Rectal smooth muscle tissue (tissue), 1 donor: Measurements from ENCODE around the gene CEBPZOS.

Experiments
- H3K27ac ChIP-seq: one replicate; pipeline ENCODE4 v1.7.0; 2013; ENCODE audit warnings: low read depth, low read length, inconsistent platforms
- H3K27me3 ChIP-seq: one replicate; pipeline ENCODE4 v1.7.0; 2013; ENCODE audit warnings: low read length; ENCODE audit not compliant: control insufficient read depth, insufficient read depth
- H3K36me3 ChIP-seq: one replicate; pipeline ENCODE4 v1.7.0; 2013; ENCODE audit warnings: low read length; ENCODE audit not compliant: control insufficient read depth, insufficient read depth
- H3K4me1 ChIP-seq: one replicate; pipeline ENCODE4 v1.7.0; 2013; ENCODE audit warnings: low read length; ENCODE audit not compliant: control insufficient read depth, insufficient read depth
- H3K4me3 ChIP-seq: one replicate; pipeline ENCODE4 v1.7.0; 2013; ENCODE audit warnings: low read length
- H3K9ac ChIP-seq: one replicate; pipeline ENCODE4 v1.7.0; 2013; ENCODE audit warnings: low read length

The CEBPZOS gene

DNA sequence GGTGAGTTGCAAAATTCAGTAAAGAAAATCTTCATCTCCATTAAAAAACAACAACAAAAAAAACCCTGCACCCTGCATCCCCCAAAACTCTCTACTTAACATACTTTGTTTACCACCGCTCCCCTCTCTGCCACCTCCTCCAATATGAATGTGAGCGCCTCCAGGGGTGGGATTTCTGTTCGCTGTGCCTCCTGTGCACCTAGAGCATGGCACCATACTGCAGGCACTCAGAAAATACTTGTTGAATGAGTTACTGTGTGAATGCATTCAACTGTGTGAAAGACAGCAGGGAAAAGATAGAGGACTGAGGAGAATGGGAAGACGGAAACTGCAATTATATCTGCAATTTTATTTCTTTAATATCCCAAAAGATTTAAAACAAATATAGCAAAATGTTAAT is 30.6 kb downstream of the CEBPZOS start:
- H3K4me1 ChIP-seq = peaks cover 9% of the 10 kb centered on the region

DNA sequence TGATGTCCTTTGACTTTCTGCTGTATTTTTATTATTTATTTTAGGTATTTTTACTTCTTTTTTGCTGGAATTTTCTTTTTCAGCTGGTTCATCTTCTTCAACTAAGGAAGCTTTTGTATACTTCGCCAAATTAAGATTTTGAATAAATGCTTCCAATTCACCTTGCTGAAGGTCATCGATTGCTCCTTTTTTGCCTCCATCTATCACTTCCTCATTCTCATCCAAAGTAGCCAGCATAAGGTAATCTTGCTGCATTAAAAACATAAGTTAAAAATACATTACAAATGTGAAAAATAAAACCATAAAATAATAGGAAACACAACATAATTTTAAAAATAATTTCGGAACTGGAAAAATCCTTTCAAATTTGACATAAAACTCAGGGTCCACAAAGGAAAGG is 32.5 kb downstream of the CEBPZOS start:
- H3K4me3 ChIP-seq = no peak overlapping the region
- no peak overlapping the region for H3K9ac ChIP-seq
- no peaks in the 10 kb centered on the region for H3K27me3 ChIP-seq
- peaks cover 15% of the 10 kb centered on the region for H3K4me1 ChIP-seq
- peaks cover 11% of the 10 kb centered on the region for H3K36me3 ChIP-seq
- no peak overlapping the region for H3K27ac ChIP-seq

More for the DNA sequence above, 30.6 kb downstream of the CEBPZOS start:
- Histone ChIP-seq H3K4me3 (no peak overlapping the region), H3K36me3 (peaks cover 20% of the 10 kb centered on the region), H3K9ac (no peak overlapping the region), H3K27ac (no peak overlapping the region), H3K27me3 (no peaks in the 10 kb centered on the region)

DNA sequence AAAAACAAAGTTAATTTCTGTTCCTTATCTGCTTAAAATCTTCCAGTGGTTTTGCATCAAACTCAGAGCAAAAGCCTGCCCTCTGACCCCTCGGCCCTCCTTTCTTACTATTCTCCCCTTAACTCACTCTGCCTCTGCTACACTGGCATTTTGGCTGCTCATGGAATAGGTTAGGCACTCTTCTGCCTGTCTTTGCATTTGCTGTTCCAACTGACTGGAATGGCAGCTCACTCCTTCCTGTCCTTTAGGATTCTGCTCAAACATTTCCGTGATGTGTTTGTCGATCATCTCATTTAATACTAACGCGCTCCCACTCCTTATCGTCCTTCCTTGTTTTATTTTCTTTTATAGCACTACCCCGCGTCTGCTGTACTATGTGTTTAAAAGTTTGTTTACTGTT is 34.3 kb downstream of the CEBPZOS start:
- H3K27ac ChIP-seq = peak overlapping the region; percentile 94
- no peaks in the 10 kb centered on the region for H3K27me3 ChIP-seq
- H3K4me3 ChIP-seq = peak overlapping the region; percentile 84
- peaks cover 15% of the 10 kb centered on the region for H3K4me1 ChIP-seq
- H3K9ac ChIP-seq = peak overlapping the region; percentile 49
- peaks cover 11% of the 10 kb centered on the region for H3K36me3 ChIP-seq

DNA sequence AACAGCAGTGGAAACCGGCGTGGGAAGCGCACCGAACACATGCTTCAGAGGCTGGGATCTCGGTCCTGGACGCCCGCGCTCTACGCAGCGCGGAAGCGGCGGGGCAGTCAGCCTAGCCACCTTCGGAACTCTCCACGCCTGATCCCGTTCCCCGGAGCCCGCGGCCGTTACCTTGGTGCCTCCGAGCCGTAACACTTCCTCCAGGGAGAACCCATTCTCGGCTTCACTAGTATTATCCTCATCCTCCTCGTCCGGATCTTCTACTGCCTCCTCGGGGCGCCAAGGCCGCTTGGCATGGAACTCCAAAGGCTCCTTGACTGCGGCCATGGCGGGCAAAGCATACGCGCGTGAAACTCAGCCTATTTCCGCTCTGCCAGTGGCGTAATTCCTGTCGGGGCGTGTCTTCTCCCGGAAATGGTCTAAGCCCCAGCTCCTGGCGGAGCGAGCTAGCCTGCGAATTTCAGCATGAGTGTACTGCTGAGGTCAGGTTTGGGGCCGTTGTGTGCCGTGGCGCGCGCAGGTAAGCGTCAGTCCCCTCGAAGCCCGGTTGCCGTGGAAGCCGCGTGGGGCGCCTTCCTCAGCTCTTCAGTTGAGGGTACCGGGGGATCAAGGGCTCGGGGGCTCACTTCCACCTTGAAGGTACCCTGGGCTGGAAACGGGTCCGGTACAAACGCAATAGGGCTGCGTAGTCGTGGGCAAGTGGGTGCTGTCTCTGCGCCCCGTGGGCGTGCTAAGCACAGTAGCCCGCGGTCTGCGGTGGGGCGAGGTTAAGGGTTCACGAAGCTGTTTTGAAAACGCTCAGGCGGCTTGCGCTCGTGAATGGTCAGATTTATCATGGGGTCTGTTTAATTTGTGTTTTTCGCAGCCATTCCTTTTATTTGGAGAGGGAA is 35.2 kb downstream of the CEBPZOS start, which contains the start of the genes CEBPZ and NDUFAF7:
TSS of gene CEBPZ (minus strand) at position 356 of the 890 bp plus-strand sequence. CDS start at position 327, 29 bp downstream.
TSS of gene NDUFAF7 (plus strand) at position 418 of the 890 bp plus-strand sequence. CDS start at position 466, 48 bp downstream.
- peaks cover 14% of the 10 kb centered on the region for H3K36me3 ChIP-seq
- peak within 1 kb of the TSS; percentile 95 for H3K9ac ChIP-seq
- H3K27me3 ChIP-seq = no peaks in the 10 kb centered on the region
- peaks cover 15% of the 10 kb centered on the region for H3K4me1 ChIP-seq
- peak within 1 kb of the TSS; percentile 84 for H3K4me3 ChIP-seq
- H3K27ac ChIP-seq = peak within 1 kb of the TSS; percentile 94

DNA sequence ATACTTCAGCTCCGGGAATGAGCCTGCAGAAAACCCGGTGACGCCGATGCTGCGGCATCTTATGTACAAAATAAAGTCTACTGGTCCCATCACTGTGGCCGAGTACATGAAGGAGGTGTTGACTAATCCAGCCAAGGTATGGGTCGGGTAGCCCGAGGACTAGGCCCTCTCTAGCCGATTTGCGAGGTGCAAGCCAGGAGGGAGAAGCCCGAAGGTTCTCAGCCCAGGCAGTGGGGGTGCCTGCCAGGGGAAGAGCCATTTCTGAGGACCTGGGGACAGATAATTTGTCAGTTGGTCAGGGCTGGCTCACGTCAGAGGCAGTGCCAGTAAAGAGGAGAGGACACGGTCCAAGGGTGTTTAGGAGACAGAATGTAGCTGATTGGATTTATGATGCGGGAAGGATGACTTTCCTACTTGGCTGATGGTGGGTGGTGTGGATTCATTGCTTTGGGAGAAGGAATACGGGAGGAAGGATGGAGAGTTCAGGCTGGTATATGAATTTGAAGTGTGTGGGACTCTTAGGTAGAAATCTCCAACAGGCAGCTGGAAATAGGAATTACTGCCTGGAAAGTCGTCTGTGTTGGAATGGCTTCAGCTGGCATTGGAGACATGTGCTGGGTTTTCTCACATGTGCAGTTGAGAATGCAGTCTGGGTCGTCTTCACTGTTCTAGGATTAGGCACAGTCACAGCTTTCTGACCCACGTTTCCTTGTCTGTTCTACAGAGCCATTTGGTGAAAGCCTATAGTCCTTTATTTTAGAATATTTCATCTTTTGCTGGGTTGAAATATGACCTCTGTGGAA is 36.0 kb downstream of the CEBPZOS start:
- Histone ChIP-seq H3K4me1 (peaks cover 15% of the 10 kb centered on the region), H3K9ac (peak overlapping the region; percentile 95), H3K4me3 (peak overlapping the region; percentile 84), H3K36me3 (peaks cover 14% of the 10 kb centered on the region), H3K27ac (peak overlapping the region; percentile 94), H3K27me3 (no peaks in the 10 kb centered on the region)

DNA sequence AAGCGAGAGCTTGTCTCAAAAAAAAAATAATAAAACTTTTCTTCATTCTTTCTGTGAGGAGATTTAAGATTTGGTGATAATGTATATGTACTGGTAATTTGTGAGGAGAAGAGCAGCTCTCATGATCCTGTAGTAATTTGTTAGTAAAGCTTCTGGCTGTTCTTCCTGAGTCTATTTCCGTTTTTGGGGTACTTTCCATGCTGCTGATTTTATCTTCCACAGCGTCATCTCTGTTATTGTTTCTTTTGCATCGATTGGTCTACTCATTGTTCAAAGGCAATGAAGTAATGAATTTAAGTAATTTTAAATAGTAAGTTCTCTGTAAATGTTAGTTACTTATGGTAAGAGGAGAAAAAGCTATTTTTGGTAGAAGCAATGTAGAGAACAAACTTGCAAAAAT is 47.1 kb downstream of the CEBPZOS start:
- Histone ChIP-seq H3K4me1 (no peaks in the 10 kb centered on the region), H3K4me3 (no peak overlapping the region), H3K27ac (no peak overlapping the region), H3K36me3 (peaks cover 17% of the 10 kb centered on the region), H3K9ac (no peak overlapping the region), H3K27me3 (no peaks in the 10 kb centered on the region)

DNA sequence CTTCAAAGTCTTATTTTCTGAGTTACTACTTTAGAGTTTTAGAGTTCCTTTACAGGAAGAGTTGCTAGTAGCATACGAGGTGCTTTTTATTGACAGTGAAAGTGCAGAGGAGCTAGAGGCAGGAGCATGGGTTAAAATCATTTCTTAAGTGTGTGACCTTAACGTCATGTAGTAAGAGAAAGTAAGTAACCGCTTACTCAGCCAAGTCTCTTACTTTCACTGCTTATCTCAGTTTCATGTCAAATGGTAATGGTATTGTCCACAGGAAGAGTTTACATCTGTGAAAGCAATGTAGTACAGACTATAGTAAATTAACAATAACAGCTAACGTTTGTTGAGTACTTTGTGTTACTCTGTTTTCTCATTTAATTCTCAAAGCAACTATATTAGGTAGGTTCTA is 47.7 kb downstream of the CEBPZOS start:
- Histone ChIP-seq H3K36me3 (peaks cover 17% of the 10 kb centered on the region), H3K27ac (no peak overlapping the region), H3K9ac (no peak overlapping the region), H3K27me3 (no peaks in the 10 kb centered on the region), H3K4me1 (no peaks in the 10 kb centered on the region), H3K4me3 (no peak overlapping the region)

DNA sequence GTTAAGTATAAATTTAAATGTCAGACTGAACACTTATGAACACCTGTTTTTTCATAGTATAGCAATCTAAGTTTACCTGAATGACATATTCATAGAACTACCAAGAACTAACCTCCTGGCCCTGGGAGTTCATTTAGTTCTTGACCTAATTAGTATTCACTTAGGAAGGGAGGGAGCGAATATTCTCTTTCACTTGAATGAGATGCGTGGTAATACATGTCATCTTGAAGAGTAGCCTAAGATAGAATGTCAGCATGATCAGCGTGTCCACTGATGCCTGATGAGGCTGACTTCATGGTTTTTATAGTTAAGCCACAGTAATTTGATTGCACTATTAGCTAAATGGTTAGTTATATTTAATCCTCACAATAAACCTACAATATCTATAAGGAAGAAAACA is 48.5 kb downstream of the CEBPZOS start:
- peaks cover 17% of the 10 kb centered on the region for H3K36me3 ChIP-seq
- no peaks in the 10 kb centered on the region for H3K4me1 ChIP-seq
- H3K27ac ChIP-seq = no peak overlapping the region
- no peak overlapping the region for H3K4me3 ChIP-seq
- H3K27me3 ChIP-seq = no peaks in the 10 kb centered on the region
- no peak overlapping the region for H3K9ac ChIP-seq

DNA sequence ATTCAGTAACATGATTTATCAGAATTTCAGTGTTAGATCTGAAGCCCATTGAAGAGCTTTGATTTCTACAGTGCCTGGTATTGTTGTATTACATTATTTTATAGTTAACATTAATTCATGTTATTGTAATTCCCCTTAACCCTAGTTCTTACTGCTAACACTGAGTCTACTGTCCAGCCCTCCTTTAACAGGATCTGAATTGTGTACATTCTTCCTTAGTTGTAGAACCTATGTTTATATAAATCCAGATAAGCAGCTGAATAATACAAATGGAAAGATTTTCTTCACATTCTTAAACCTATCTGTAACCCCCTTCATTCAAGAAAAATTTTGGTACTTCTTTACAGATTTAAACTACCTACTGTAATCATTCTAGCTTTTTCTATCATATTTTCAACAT is 49.9 kb downstream of the CEBPZOS start:
- H3K36me3 ChIP-seq = peaks cover 17% of the 10 kb centered on the region
- no peak overlapping the region for H3K4me3 ChIP-seq

DNA sequence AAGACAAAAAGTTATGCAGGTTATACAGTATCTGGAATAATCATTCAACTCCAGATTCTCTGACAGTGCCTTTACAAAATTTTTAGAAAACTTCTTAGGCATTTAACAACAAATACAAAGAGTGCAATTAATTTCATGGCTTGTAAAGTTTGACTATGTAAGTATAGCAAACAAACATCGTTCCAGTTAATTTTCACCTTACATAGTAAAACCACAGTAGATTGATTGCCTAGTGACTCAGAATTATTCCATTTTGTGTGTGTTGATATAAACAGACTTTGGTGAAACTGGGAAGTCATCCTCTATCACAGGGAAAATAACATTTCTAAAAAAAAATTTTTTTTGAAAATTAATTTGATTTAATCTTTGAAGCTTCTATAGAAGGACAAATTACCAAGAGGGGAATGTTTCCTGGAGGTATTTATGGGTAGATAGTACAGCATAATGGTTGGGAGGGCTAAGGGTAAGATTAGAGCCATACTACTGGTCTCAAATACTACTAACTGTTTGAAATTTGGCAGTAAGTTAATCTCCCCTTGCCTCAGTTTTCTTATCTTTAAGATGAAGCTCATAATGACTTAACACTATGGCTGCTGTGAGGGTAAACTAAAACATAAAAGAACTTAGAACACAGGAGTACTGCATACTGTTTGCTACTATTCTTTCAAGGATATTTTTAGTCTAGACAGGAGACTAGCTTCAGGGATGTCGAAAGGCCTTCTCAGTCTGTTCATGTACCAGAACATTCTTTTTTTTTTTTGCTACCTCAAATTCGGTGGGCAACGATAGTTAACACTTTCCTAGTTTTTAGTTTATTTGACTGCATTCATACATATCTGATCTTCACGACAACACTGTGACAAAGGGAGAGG is 54.8 kb downstream of the CEBPZOS start:
- H3K36me3 ChIP-seq = peaks cover 19% of the 10 kb centered on the region
- no peaks in the 10 kb centered on the region for H3K4me1 ChIP-seq
- H3K4me3 ChIP-seq = no peak overlapping the region
- H3K9ac ChIP-seq = no peak overlapping the region
- H3K27ac ChIP-seq = no peak overlapping the region
- H3K27me3 ChIP-seq = no peaks in the 10 kb centered on the region

More for the DNA sequence above, 49.9 kb downstream of the CEBPZOS start:
- Histone ChIP-seq H3K9ac (no peak overlapping the region), H3K27ac (no peak overlapping the region), H3K4me1 (no peaks in the 10 kb centered on the region), H3K27me3 (no peaks in the 10 kb centered on the region)
